GM18498 (cell line): ENCODE data around the gene PLD5.
A peak's percentile ranks its signal among the peaks of the same experiment; 100 is the strongest.
"Not testable (repeated sequence)": the region's sequence is repeated elsewhere in the genome, so short reads cannot be mapped to it uniquely, and the experiment has no call there.

Experiments used
- ATAC-seq: cut with Tn5 transposase; IDR thresholded peaks from one replicate; pipeline ENCODE4 v1.9.1; 2021; ENCODE audit warnings: mild to moderate bottlenecking, moderate library complexity; ENCODE audit not compliant: unreplicated experiment

The PLD5 gene

DNA sequence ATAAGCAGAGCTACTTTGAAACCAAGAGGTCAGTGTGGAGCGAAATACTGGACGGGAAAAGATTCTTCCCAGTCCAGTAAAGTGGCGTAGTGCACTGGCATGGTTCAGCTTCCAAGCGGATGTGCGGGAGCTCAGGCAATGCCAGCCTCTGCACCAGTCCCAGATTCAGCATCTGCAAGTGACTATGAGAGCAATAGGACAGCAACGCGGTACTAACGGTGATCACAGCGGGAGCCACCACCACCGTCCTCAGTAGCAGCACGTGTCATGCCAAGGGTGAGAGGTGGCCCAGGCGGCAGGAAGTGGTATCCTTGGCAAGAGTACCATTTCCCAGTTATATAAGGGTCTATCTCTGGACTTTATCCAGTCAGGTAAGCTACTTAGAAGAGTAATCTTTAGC lies 17.8 kb downstream of the PLD5 start:
- no peak for ATAC-seq

DNA sequence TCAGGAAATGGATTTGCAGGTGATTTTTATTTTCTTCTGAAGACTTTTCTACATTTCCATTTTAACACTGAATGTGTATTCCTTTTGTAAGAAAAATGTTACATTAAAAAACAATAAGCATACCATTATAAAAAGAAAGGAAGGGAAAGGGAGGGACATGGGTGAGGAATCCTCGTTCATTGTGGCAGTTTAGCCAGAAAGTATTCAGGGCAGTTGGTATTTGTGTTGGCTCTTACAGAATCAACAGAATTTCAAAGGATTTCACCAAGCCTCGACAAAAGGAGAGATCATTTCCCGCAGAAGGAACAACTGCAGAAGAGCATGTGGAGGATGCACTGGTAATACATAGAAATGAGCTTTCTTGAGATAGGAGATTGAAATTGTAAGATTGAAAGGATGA lies 35.0 kb downstream of the PLD5 start:
- ATAC-seq: no peak

DNA sequence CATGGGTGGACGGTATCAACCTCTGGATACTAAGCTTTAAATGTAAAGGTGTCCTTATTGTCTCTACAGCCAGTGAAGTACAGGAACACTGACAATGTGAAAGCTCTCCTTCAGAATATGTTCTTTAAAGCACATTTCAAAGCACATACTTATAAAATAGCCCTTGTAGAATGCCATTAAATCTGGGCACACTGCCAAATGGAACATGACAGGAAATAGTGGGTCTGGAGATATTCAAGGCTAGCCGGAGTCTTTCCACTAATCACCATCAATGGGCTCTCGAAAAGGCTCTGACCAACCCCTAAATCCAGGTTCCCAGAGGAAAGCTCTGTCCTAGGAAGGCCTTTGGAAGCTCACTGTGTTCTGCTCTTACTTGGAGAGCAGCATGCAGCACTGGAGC lies 46.6 kb downstream of the PLD5 start:
- ATAC-seq: no peak

DNA sequence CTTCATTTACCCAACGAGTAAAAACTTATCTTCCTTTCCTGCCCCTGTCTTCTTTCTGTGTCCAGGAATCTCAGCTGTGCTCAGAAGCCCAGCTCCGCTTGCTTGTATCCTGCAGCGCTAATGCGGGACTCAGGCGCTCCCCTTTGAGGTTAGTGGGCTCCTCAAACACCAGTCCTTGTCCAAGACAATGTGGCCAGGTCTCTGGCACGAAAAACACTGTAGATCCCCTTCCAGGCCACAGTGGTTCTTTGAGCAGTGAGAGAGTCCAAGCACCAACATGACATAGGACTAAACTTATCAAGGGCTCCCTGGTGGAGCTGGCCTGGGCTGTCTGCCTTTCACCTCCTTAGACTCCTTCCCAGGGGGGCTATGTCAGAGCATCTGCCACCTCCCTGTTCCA lies 53.7 kb downstream of the PLD5 start:
- ATAC-seq: no peak

DNA sequence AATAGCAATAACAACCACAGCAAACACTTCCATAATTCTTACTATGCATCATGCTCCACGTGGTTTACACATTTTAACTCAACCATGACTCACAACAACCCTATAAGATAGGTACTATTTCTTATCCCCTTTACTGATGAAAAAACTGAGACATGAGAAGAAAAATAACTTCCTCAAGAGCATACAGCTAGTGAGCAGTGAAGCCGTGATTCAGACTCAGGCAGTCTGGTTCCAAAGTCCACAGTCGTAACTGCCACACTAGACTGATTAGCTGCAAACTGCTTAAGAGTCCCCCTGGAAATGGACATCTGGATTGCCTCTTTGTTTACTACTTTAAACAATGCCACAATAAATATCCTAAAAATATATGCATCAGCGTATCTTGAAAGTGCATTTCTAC lies 55.7 kb downstream of the PLD5 start:
- no peak for ATAC-seq

DNA sequence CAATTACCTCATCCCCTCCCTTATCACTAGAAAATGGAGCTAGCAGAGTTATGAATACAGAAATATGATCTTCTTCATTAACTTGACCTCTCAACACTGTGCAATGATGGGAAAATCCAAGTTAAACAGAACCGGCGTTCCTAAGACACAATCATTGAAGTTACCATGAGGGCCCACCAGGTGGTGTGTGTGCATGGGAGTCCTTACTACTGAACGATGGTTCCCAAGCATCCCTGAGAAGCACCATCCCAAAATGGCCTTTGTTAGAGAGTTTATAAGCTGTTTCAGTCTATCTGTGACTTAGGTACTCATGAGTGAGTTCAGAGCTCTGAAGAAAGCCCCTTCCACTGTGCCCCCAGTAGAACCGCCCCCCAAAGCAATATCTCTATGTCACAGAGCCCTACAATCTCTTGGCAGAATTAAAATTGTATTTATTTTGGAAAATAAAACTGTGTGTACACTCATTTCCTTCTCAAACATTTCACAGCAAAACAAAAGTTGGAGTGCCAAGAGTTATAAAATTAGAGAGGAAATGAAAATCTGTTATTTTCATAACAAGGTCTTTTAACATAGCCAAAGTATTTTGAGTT lies 56.8 kb downstream of the PLD5 start:
- no peak for ATAC-seq

DNA sequence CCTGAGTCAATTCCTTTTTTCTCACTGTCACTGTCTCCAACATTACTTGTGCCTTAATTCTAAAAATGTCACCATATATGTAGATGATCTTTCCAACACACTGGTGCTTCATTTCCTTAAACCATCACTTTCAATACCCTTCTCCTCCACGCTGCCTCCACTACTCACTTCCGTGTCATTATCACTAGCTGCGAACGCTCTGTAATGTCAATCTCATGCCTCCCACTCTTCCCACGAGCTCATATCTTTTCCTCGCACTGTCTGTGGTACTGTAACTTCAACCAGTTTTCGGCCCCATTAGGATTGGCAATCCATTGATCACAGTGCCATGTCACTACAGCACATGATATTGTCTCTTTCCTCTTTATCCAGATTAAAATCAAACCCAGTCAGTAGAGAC lies 61.6 kb downstream of the PLD5 start:
- no peak for ATAC-seq

DNA sequence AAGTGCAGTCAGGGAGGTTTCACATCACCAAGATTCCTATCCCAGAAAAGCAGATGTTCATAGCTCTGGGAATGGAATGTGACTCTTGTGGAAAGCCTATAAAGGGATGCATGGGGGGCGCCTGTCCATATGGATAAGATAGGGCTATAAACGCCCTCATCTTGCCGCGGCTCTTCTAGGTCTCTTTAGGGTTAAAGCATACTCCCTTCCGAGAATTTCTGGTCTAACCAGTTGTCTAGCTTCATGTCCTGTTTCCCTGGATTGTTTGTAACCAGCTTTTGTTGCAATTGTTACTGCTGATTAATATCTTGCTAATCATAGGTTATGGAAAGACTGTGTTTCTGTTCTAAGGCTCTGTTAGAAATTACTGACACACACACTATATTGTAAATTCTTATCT lies 64.8 kb downstream of the PLD5 start:
- ATAC-seq: not testable (repeated sequence)

DNA sequence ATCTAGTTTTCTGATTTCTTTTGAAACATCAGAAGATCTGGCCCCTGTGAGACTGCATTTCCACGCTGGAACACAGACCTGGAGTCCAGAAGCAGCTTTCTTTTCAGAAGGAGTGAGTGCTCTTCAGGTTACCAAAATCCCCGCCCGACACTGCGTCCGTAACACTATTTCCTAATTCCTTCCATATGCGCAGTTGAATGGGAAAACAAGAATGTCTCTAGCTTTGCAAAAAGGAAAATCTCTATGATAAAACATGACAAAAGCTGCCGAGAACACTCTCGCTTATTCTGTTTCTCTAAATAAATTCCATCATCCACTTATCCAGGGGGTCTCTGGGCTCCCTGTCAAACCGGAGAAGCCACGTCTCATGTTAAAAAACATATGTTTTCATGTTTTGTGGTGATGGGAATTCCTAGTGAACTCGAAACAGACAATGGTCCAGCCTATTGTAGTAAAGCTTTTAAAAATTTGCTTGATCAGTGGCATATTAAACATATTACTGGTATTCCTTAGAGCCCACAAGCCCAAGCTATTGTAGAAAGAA lies 67.7 kb downstream of the PLD5 start:
- ATAC-seq: no peak

DNA sequence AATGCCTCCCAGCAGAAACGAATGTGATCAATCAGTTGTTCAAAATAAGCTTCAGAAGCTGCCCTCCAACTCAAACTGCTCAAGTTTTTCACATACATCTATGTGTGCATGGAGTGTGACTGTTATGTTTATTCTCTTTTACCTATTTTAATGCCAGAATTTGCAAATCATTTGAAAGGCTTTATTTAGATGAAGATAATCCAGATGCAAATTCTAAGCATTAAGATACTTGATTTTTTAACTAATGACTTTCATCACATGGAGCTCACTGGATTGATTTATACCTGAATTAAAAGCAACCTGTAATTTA lies 69.5 kb downstream of the PLD5 start:
- ATAC-seq: no peak

DNA sequence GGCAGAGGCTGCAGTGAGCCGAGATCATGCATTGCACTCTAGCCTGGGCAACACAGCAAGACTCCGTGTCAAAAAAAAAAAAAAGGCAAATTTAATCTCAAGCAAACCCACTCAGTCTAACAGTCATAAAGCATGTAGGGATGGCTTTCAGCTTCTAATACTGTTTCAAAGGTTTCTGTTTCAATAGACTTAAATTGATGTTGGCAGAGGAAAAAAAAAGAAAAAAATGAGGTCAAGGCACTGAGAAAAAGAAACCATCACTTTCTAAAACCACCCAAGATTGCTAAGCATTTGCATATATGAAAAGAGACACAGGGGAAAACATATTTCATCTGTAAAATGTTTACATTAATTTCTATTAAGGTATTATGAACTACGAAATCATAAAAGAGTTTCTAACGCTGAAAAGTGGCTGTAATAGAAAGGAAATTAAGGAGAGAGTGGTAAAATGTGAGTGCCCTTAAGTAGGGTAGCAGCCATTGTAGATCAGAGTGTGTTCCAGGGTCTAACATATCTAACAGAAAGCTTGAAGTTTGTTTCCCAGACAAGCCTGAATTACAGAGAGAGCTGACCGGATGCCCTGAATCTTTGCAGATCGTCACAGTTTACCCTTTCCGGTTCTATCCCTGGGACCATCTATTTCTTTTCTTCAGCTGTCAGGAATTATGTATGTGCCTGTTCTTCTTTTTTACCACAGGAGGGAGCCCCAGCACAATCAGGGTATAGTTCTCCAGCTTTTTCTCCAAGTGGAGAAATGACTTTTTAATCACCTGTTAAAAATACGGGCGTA lies 70.0 kb downstream of the PLD5 start:
- ATAC-seq: peak; percentile 82

DNA sequence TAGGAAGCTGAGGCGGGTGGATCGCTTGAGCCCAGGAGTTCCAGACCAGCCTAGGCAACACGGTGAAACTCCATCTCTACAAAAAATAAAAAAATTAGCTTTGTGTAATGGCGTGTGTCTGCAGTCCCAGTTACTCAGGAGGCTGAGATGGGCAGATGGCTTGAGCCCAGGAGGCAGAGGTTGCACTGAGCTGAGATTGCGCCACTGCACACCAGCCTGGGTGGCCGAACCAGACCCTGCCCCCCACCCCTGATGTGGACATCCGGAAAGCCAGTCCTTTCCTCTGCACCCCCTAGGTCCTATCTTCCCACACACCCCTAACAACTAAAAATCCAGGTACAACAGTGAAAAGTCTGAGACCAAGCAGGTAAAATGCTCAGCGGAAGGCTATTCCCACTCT lies 71.9 kb downstream of the PLD5 start:
- no peak for ATAC-seq

DNA sequence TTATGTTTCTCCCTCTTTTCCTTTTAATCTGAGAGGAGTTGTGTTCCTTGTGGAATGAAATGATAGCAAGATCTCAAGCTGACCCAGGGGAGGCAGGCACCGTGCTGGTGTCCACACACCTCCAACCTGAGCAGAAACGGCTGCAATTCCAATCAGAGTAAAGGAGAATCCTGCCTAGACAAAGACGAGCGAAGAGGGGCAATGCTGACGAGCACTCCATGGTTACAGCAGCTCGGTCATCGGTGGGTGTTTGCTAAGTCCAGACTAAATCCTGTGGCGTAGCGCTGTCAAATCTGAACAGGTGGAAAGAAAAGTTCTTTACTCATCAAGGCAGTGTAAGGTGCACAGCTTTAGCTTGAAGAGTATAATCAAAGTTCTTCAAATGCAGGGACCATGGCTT lies 74.8 kb downstream of the PLD5 start:
- no peak for ATAC-seq

DNA sequence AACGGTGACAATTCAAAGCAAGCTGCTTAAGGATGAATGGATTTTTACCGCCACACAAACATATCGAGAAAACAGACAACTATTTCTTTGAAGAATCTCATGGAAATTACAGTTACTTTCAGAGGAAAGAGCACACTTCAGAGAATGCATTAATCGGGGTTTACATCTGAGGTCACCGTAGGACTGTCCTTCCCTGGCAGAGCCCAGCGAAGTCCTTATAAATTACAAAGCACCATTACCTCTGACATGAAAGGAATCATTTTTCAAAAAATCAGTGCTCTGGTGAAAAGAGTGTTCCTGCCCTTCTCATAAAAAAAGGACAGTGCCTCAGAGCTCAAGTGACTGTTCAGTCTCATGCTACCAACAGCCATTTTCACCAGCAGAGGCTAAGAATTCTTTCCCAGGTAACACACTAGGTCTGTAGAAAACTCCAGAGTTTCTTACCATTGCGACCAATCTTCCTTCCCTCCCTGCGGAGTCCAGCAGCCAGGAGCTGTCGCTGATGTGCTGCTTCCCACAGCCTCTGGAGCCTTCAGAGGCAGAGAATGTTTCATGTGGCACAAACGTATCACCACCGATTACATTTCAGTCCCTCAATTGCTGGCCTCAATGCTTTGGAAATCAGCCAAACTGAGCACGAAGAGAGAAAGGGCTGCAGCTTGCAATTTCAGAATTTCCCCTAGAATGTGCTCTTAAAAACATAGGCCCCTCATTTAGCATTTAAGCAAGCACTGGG lies 75.4 kb downstream of the PLD5 start:
- no peak for ATAC-seq

DNA sequence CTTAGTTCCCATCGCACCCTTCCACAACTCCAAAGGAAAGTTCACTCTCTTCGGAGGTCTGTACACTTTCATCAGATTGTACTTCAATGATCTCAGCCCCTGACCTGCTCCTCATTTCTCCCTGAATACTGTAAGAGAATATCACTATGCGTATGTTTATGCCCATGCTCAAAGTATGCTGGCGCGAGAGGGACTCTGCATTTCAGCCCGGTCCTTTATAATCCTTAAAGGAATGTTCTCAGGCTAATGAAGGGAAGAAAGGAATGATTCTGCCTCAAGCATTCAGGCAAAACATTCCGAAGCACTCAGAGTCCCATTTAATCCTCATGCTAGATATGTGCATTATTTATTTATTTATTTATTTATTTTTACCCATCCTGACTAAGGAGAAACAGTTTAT lies 76.8 kb downstream of the PLD5 start:
- no peak for ATAC-seq

DNA sequence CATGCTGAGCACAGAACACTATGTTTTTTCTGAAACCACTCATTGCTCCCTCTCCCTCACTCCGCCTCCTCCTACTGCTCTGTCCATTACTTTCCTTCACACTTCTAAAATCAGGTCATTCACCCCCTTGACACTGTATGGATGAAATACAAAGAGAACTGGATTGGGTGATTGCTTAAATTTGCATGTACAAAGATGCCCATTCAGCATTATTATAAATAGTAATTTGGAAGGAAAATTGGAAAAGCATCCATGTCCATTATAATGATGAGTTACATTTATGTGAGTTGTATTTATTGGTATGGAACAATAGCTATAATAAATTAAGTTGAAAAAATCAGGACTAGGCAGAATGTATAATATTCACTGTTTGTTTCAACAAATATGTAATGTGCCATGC lies 83.7 kb downstream of the PLD5 start:
- ATAC-seq: no peak

DNA sequence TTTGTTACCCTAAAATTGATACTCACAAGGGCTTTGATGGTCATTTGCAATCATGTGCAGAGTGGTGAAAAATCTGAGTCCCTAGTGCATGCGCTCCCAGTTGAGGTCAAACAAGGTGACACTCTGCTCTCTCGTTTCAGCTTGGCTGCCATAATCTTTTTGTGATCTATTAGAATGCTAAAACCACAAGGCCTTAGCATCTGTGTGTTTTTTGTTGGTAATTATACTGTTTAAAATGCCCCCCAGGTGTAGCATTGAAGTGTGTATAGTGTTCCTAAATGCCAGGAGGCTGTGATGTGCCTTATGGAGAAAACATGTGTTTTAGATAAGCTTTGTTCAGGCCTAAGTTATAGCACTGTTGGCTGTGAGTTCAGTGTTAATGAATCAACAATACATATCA lies 89.3 kb downstream of the PLD5 start:
- ATAC-seq: no peak

DNA sequence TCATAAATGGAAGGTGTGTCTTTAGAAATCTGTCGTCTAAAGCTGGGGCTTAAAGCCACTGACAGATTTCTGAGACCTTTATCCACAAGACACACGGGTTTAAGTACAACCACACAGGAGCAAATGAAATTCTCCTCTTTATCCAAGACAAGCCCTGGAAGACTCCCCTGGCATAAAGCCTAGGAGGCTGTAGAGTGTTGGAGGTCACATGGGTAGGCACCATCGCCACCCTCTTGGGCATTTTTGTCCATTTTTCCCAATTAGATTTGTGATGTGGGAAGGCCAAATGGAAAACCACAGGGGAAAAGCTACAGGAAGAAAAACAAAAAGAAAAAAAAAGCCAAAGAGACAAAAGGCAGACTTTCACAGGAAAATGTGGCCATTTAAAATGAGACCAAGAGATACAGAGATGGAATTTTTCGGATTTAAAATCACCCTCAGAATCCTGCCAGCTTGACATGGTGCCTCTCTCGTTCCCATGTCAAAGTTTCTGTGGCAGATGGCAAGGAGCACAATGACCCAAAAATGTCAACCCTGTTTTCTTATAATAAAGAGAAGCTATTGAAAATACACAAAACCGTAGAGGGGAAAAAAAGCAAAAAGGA lies 91.9 kb downstream of the PLD5 start:
- no peak for ATAC-seq

DNA sequence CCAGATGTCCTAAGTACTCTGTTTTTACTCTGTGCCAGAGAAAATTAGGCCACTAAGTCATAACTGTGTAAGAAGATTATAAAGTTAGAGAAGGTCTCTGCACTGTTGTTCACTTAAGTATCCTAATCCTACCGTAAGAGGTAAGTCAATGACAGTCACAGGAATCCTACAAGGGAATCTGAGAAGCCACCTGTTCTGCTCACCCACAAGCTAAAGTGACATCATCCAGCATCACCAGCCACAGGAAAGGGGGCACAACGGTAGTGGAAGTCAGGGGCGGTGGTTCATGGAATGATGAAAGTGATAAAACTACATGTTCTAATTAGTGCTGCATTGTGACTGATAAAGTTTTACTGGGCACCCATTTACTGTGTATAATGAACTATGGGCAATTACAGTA lies 92.7 kb downstream of the PLD5 start:
- no peak for ATAC-seq

DNA sequence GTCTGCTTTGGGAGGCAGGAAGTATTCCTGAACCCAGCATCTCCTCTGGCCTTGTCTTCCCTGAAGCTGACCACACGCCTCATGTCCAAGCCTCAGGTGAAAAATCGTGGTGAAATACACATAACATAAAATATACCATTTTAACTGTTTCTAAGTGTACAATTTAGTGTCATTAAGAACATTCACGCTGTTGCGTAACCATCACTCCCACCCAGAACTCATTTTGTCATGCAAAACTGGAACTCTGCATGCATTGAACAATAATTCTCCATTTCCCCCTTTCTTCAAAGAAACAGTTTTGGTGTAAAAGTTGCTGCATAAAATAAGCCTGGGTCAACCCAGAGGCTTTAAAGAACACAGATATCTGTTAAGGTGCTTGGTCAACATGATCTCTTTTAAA lies 93.5 kb downstream of the PLD5 start:
- ATAC-seq: no peak

DNA sequence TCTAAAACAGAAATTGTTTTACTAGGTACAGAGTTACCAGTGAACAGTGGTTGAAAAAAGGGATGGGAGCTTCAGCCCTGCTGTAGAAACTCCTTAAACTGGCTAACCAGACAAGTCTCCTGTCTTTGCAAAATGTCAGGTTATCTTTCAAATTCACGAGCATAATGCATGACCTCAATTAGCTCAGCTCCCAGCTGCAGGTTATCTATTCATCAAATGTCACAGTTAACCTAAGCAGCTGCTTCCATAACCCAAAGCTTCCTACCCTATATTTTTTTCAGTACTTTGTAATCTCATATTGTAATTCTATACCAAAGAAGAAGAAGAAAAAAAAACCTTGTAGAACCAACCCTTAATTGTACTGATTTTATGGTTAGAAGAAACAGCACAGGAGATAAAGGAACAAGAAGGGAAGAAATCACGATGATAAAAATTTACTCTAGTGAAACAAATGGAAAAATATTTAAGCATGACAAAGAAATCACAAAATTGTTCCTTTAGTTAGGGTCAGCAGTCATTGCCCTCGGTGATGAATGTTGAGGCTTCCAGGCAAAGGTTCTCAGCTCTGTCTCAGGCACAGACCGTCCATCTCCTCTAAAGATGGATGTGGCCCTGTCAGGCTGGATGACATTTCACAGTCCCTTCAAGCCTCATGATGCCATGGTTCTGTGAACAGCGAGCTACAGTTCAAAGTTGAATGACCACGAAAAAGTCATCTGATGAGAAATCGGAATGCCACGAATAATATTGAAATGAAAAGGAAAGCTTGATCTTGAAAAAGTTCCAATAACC lies 95.9 kb downstream of the PLD5 start:
- ATAC-seq: no peak
